GM21423 (cell line): ENCODE results near the gene PCYT2.

ENCODE experiments used
- ATAC-seq: cut with Tn5 transposase; IDR thresholded peaks from one replicate; pipeline ENCODE4 v1.9.1; 2021; ENCODE audit warnings: mild to moderate bottlenecking, moderate library complexity; ENCODE audit not compliant: unreplicated experiment

PCYT2 gene

DNA sequence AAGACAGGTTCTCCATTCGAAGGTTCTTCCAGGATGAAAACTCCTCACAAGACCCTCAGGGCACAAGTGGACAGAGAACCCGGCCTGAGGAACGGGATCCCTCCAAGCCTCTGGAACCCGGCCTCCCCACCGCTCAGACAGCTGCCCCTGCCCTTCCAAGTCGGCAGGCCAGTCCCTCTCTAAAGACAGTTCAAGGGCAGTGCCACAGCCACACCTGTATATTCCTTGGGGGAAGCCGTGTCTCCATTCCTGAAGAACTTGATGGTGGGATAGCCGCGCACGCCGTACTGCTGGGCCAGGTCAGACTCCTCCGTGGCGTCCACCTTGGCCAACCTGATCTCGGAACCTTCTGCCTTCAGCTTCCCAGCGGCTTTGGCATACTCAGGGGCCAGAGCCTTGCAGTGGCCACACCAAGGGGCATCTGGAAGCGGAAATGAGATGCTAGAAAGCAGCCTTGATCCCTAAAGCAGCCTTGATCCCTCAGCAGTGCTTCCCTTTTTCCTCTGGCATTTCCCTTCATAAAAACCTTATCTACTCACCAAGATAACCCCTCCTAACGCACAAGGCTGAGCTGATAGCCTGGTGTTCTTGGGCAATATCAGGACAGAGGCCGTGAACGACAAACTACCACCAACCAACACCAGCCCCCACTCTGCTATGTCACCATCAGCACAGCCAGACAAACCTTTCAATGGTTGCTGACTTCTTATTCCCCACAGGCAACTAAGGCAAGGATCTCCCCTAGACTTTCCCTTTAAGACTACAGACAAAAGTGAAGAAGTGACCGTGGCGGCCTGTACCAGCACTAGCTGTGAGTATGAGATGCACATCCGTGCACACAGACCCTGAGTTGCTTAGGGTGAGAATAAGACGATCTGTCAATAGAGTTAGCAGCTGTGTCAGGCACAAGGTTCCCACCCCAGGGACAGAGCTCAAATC is 52.0 kb downstream of the PCYT2 start:
- ATAC-seq, result no peak

- no peak for ATAC-seq
These were observed 52.8 kb downstream of the PCYT2 start for GRCh38 chr17:81858170-81858966.

- ATAC-seq, result no peak
These were observed 56.0 kb downstream of the PCYT2 start for GRCh38 chr17:81854974-81855774.

GRCh38 chr17:81852237-81852636 is 59.0 kb downstream of the PCYT2 start:
- no peak for ATAC-seq

- ATAC-seq, result no peak
These were observed 59.8 kb downstream of the PCYT2 start for GRCh38 chr17:81851423-81851822.
